Heart left ventricle (tissue), 13 donors: ENCODE measurements around the gene ACR.

Source experiments
- CTCF ChIP-seq, 12 donors: fragments of 200-600 bp; sonication (generic) in 4 of 12; IDR thresholded peaks; one replicate each; pipeline versions ENCODE4 v1.5.0 to v1.8.0; 2018 to 2022; ENCODE audit warnings: antibody characterized with exemption in 12 of 12, mild to moderate bottlenecking in 5 of 12
- POLR2A ChIP-seq, 2 donors: fragments of 450-650 bp; IDR thresholded peaks; one replicate each; pipeline ENCODE4 v1.6.1; 2017; ENCODE audit warnings: antibody characterized with exemption in 2 of 2, mild to moderate bottlenecking in 2 of 2, moderate library complexity in 2 of 2
- donor health status: ischemic (EF 13 %, LVEDD 7.1; RV severe dilation, severe dysfunction).
- donor health status: DM: no; HTN: yes; CAD: no.
- donor health status: DM: no; HTN: no; CAD: no.
- donor health status: ischemic (EF 25% LVEDD 6.9; RV normal size, moderate dysfunction).
- donor health status: ischemic (EF 25% LVEDD 5.7; RV mildly dilated, moderate dysfunction).
- donor health status: ischemic (EF 35%, LVEDD 5.7; RV mildly dilated, moderate dysfunction).
- donor health status: nonischemic (EF 11% LVEDD 7.7; RV severe dilation, severe dysfunction).
- donor health status: DM: yes; HTN: yes; CAD: no.
- donor health status: PGD.
- donor health status: ischemic (EF 29% LVEDD 5.4; RV normal size, mild dysfunction).
- donor health status: nonischemic (EF 23%, LVEDD 6.1; RV moderate dilation, normal function).

GRCh38 chr22:50730013-50730891, 7.8 kb upstream of the ACR start:
- TF ChIP-seq CTCF (IDR thresholded peaks at IDR 0.05): no peak
- no peak for TF ChIP-seq POLR2A (IDR thresholded peaks at IDR 0.05)
